Peyer's patch (tissue), 4 donors: ENCODE measurements around the gene ICAM5. TPM values are rescaled to one million over a fixed set of nuclear protein-coding genes. Genes with fewer than 3 reads are reported as not detected.

Experiments
- DNase-seq, 3 donors: peaks; one replicate each; pipeline ENCODE4 v3.0.0-alpha.2; 2017 to 2019
- H3K27ac ChIP-seq, 4 donors: fragments of 200-600 bp; sonication (generic); one replicate each; pipeline ENCODE4 v1.5.1; 2016 to 2019
- H3K27me3 ChIP-seq, 2 donors: fragments of 200-600 bp; sonication (generic); one replicate each; pipeline ENCODE4 v1.5.1; 2019
- H3K36me3 ChIP-seq, 3 donors: fragments of 200-600 bp; sonication (generic); one replicate each; pipeline ENCODE4 v1.5.1; 2016 to 2019
- H3K4me1 ChIP-seq, 4 donors: fragments of 200-600 bp; sonication (generic); one replicate each; pipeline ENCODE4 v1.5.1; 2016 to 2019
- H3K4me3 ChIP-seq, 4 donors: fragments of 200-600 bp; sonication (generic); 1 replicate in 3 of 4; 2 replicates in 1 of 4; pipeline ENCODE4 v1.5.1; 2016 to 2019; ENCODE audit warnings: mild to moderate bottlenecking in 1 of 4
- H3K9me3 ChIP-seq, 4 donors: fragments of 200-600 bp; sonication (generic); one replicate each; pipeline ENCODE4 v1.5.1; 2016 to 2019; ENCODE audit warnings: mild to moderate bottlenecking in 1 of 4
- POLR2A ChIP-seq, 2 donors: fragments of 450-650 bp; IDR thresholded peaks; one replicate each; pipeline ENCODE4 v1.5.1; 2017; ENCODE audit warnings: antibody characterized with exemption in 2 of 2, mild to moderate bottlenecking in 2 of 2, moderate library complexity in 2 of 2
- total RNA-seq, 4 donors: library from RNA; depleted of rRNA; stranded (reverse); fragments of >200 nt; gene quantifications; one replicate each; pipeline ENCODE4 v1.1.0, GENCODE V29; 2016
- TF ChIP-seq, protein P1 (sequence below), 6 experiments: fragments of 450-650 bp in 4 of 6; fragments of 200-600 bp in 2 of 6; sonication (generic) in 1 of 6; IDR thresholded peaks; one replicate each; pipeline ENCODE4 v1.5.1; 2017 to 2019; ENCODE audit warnings: antibody characterized with exemption in 6 of 6, mild to moderate bottlenecking in 3 of 6, moderate library complexity in 1 of 6

ICAM5 gene
- total RNA-seq, 4 donors from 2014 or later, result 0.27 TPM; not detected in 3

DNA sequence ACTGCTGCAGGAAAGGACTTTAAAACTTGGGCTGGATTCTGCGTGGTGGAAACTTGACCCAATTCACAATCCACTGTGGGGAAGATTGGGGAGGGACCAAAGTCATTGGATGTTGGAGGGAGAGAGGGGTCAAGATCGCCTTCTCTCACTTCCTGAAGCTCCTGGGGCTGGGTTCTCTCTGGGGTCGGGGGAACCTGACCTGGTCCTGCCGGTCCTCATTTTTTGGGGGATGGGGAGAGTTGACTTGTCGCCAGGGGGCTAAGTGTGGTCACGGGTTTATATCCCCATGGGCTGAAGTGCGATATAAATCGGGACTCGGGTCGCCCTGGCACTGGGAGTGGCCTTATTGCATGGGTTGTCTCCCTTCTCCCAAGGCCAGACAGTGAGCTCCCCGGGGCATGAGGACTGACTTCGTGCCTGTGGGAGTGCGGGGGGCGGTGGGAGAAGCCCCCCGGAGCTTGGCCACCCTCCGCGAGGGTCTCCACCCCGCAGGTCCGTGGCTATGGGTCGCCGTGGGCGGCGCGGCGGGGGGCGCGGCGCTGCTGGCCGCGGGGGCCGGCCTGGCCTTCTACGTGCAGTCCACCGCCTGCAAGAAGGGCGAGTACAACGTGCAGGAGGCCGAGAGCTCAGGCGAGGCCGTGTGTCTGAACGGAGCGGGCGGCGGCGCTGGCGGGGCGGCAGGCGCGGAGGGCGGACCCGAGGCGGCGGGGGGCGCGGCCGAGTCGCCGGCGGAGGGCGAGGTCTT lies 6.3 kb downstream of the ICAM5 start:
- Histone ChIP-seq H3K9me3 (no peaks in the 10 kb centered on the region), H3K27ac (no peak overlapping the region), H3K4me1 (peaks cover 0 to 49% (median 33%) of the 10 kb centered on the region in 4 donors), H3K27me3 (peaks cover 0 to 44% of the 10 kb centered on the region in 2 donors), H3K4me3 (peak overlapping the region; percentile 24 to 46 (median 37)), H3K36me3 (no peaks in the 10 kb centered on the region)
- DNase-seq, result peak in 1 of 3 donors; percentile 49
- no peak for TF ChIP-seq POLR2A (IDR thresholded peaks at IDR 0.05)
- TF ChIP-seq, protein P1, sequence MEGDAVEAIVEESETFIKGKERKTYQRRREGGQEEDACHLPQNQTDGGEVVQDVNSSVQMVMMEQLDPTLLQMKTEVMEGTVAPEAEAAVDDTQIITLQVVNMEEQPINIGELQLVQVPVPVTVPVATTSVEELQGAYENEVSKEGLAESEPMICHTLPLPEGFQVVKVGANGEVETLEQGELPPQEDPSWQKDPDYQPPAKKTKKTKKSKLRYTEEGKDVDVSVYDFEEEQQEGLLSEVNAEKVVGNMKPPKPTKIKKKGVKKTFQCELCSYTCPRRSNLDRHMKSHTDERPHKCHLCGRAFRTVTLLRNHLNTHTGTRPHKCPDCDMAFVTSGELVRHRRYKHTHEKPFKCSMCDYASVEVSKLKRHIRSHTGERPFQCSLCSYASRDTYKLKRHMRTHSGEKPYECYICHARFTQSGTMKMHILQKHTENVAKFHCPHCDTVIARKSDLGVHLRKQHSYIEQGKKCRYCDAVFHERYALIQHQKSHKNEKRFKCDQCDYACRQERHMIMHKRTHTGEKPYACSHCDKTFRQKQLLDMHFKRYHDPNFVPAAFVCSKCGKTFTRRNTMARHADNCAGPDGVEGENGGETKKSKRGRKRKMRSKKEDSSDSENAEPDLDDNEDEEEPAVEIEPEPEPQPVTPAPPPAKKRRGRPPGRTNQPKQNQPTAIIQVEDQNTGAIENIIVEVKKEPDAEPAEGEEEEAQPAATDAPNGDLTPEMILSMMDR (IDR thresholded peaks at IDR 0.05), result no peak

DNA sequence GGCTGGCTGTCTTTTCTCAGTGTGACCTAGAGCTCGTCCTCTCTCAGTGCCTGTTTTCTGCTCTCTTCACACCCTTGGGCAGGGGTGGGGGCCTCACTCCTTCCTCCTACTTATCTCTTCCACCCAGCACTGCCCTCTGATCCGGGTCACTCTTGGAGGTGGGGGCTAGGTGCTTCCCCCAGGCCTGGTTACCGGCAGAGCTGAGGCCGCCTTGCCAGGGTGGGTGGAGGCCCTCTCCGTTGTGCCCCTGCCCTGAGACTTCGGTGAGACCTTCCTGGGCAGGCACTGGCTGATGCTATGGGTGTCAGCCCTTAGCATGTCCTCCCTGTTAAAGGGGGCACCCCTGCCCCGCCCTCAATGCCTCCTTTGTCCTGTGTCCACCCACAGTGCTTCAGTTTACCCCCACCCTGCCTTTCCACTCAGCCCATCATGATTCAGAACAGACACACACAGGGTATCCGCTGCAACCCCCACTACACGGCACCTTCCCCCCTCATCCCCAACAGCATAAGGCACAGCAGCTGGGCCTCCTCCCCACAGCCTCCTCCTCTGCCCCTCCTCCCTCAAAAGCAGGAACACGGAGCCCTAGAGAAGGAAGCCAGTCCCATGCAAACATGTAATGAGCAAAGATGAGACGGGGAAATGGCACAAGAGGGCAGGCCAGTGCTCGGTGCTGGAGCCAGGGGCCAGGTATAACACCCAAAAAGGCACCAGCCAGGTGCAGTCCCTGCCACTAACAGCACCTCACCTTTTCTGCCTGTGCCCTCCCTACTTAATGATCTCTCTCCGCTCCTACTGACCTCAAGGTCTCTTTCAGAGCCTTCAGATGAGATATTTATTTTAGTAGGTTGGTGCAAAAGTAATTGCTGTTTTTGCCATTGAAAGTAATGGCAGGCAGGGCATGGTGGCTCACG lies 10.1 kb downstream of the ICAM5 start:
- DNase-seq, result no peak
- TF ChIP-seq POLR2A (IDR thresholded peaks at IDR 0.05), result no peak
- TF ChIP-seq, protein P1 (IDR thresholded peaks at IDR 0.05), result no peak
- H3K4me1 ChIP-seq, result peaks cover 0 to 15% (median 13%) of the 10 kb centered on the region in 4 donors
- no peak overlapping the region for H3K4me3 ChIP-seq
- H3K27me3 ChIP-seq, result peaks cover 0 to 12% of the 10 kb centered on the region in 2 donors
- no peaks in the 10 kb centered on the region for H3K9me3 ChIP-seq
- no peaks in the 10 kb centered on the region for H3K36me3 ChIP-seq
- H3K27ac ChIP-seq, result no peak overlapping the region

DNA sequence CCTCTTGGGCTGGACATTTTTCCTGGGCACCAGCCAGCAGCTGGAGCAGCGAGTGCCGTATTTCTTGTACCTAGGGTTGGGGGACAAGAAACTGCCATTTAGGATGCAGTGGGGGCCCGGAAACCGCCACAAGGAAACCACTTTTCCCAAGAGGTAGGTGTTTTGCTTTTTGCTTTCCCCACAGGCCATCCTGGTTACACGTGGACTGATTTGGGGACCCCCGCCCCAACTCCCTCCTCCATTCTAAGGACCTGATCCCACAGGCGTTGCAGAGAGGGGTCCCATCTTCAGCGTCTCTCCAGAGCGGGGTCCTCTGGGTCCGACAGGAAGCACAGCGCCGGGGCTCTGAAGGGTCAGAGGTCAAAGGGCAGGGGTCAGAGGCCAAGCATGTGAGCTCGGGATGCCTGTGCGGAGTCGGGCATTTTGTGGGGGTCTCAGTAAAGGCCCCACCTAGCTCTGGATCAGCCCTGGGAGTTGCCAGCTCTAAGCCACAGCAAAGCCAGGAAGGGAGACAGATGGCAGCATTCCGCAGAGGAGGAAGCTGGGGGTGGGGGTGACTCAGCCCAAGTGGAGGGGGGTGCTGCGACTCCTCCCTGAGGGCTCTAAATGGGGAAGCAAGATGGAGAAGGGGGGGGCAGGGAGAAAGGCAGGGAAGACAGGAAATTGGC lies 15.5 kb downstream of the ICAM5 start:
- TF ChIP-seq POLR2A (IDR thresholded peaks at IDR 0.05), result no peak
- TF ChIP-seq, protein P1 (IDR thresholded peaks at IDR 0.05), result no peak
- Histone ChIP-seq H3K27ac (no peak overlapping the region), H3K36me3 (no peaks in the 10 kb centered on the region), H3K9me3 (no peaks in the 10 kb centered on the region), H3K4me1 (no peaks in the 10 kb centered on the region), H3K4me3 (no peak overlapping the region), H3K27me3 (no peaks in the 10 kb centered on the region)
- no peak for DNase-seq

DNA sequence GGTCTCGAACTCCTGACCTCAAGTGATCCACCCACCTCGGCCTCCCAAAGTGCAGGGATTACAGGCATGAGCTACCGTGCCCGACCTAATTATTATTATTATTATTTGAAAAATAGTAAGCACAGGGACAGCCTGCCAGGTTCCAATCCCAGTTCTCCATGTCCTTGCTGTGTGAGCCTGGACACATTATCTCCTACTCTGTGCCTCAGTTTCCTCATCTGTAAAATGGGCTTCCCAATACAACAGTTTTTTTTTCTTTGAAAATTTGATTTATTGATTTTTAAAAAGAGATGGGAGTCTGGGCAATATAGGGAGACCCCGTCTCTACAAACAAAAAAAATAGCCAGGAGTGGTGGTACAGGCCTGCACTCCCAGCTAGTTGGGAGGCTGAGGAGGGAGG lies 16.6 kb downstream of the ICAM5 start:
- TF ChIP-seq POLR2A (IDR thresholded peaks at IDR 0.05), result no peak
- TF ChIP-seq, protein P1 (IDR thresholded peaks at IDR 0.05), result no peak

DNA sequence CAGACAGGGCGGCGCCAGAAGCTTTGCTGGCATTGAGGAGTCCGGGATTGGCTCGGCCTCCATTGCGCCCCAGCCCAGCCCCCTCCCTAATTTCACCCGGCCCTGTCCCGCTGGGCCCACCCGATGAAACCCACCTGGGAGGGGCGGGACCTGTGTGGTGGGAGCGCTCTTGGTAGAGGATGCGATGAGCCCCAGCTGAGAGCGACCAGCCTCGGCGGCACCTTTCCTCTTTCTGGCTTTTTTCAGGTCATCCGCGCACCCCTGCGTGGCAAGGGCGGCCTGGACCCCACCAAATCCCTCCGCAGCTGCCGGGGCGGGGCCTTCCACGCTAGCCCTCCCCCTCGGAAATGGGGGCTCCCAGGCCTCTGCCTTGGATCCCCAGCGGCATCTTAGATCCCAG lies 19.7 kb downstream of the ICAM5 start, which contains the start of gene ZGLP1:
ZGLP1 (minus strand) TSS at position 393 of the 400 bp plus-strand sequence.
- Histone ChIP-seq H3K4me1 (peaks cover 0 to 2% (median 0%) of the 10 kb centered on the region in 4 donors), H3K27ac (no peak within 1 kb of the TSS), H3K36me3 (no peaks in the 10 kb centered on the region), H3K4me3 (no peak within 1 kb of the TSS), H3K27me3 (no peaks in the 10 kb centered on the region), H3K9me3 (no peaks in the 10 kb centered on the region)
- TF ChIP-seq, protein P1 (IDR thresholded peaks at IDR 0.05), result no peak
- TF ChIP-seq POLR2A (IDR thresholded peaks at IDR 0.05), result no peak
- DNase-seq, result no peak

More for the DNA sequence above, 16.6 kb downstream of the ICAM5 start:
- Histone ChIP-seq H3K9me3 (no peaks in the 10 kb centered on the region), H3K27ac (no peak overlapping the region), H3K4me3 (no peak overlapping the region), H3K27me3 (no peaks in the 10 kb centered on the region), H3K36me3 (no peaks in the 10 kb centered on the region), H3K4me1 (no peaks in the 10 kb centered on the region)
- DNase-seq, result no peak
